K562 (cell line): Measurements from ENCODE around the gene MDC1. TPM values are rescaled to one million over a fixed set of nuclear protein-coding genes. Genes with fewer than 3 reads are reported as not detected.

ENCODE experiments used
- ARID2 ChIP-seq: fragments of 450-650 bp; IDR thresholded peaks from 2 replicates; pipeline ENCODE4 v1.6.1; 2017; ENCODE audit warnings: antibody characterized with exemption, mild to moderate bottlenecking
- BRD9 ChIP-seq: fragments of 450-650 bp; IDR thresholded peaks from 2 replicates; pipeline ENCODE4 v1.6.1; 2018; ENCODE audit warnings: low read depth; ENCODE audit not compliant: partially characterized antibody
- CBX3 ChIP-seq, 2 experiments: IDR thresholded peaks; 1 replicate in 1 of 2; 2 replicates in 1 of 2; pipeline ENCODE4 v1.6.1; 2012; ENCODE audit warnings: inconsistent platforms in 2 of 2, low read length in 2 of 2, borderline replicate concordance in 1 of 2, control low read depth in 1 of 2
- ETV6 ChIP-seq, 3 experiments: fragments of 150-350 bp in 1 of 3; sonication (generic) in 1 of 3; formaldehyde crosslinking in 1 of 3; IDR thresholded peaks; 2 replicates each; pipeline versions ENCODE4 v1.6.1 to v1.8.0; 2014 to 2022; ENCODE audit warnings: borderline replicate concordance in 2 of 3, low read depth in 2 of 3, antibody characterized with exemption in 1 of 3, low read length in 1 of 3, mild to moderate bottlenecking in 1 of 3, missing genetic modification reagents in 1 of 3
- NFATC3 ChIP-seq: fragments of 450-650 bp; IDR thresholded peaks from 2 replicates; pipeline ENCODE4 v1.6.1; 2017; ENCODE audit warnings: mild to moderate bottlenecking
- ZBTB17 ChIP-seq: fragments of 450-650 bp; formaldehyde crosslinking; IDR thresholded peaks from 2 replicates; pipeline ENCODE4 v1.4.0; 2020; ENCODE audit warnings: mild to moderate bottlenecking
- ZEB2 ChIP-seq: fragments of 450-650 bp; IDR thresholded peaks from 2 replicates; pipeline ENCODE4 v1.6.1; 2016
- ZNF140 ChIP-seq: fragments of 250-450 bp; sonication (Bioruptor Pico); IDR thresholded peaks from 2 replicates; pipeline ENCODE4 v1.8.0; 2021; ENCODE audit warnings: moderate library complexity, mild to moderate bottlenecking, inconsistent platforms
- ZNF174 ChIP-seq: fragments of 250-450 bp; sonication (Bioruptor Pico); IDR thresholded peaks from 2 replicates; pipeline ENCODE4 v1.4.0; 2020; ENCODE audit warnings: mild to moderate bottlenecking
- ZNF197 ChIP-seq: fragments of 200-800 bp; sonication (Bioruptor generic); IDR thresholded peaks from 2 replicates; pipeline ENCODE4 v1.6.1; 2016; ENCODE audit warnings: low read depth, missing genetic modification characterization, missing compliant biosample characterization
- ZNF24 ChIP-seq: fragments of 450-650 bp; IDR thresholded peaks from 2 replicates; pipeline ENCODE4 v1.6.1; 2016
- polyA plus RNA-seq, 8 experiments: library from polyadenylated mRNA; depleted of rRNA in 4 of 8; stranded (reverse) in 5 of 8; unstranded in 3 of 8; fragments of >200 nt; fragmentation: Nextera tagmentation in 2 of 8; fragmentation: Illumina TruSeq in 1 of 8; extraction: Ambion mirVana in 2 of 8; extraction: Trizol in 1 of 8; gene quantifications; 2 replicates each; pipeline versions ENCODE4 v1.2.1 to v1.2.3, GENCODE V29; 2011 to 2014; ENCODE audit warnings: inconsistent platforms in 1 of 8, missing spikeins in 1 of 8
- total RNA-seq, 7 experiments: library from RNA; depleted of rRNA in 6 of 7; stranded (reverse); fragments of >200 nt in 6 of 7; fragmentation: Illumina TruSeq in 2 of 7; extraction: Trizol in 2 of 7; gene quantifications; 2 replicates each; pipeline versions ENCODE4 v1.2.1 to v1.2.3, GENCODE V29; 2011 to 2021; ENCODE audit warnings: low replicate concordance in 1 of 7
- TF ChIP-seq, protein P1 (sequence below): sonication (generic); formaldehyde crosslinking; IDR thresholded peaks from 2 replicates; pipeline ENCODE4 v1.8.1; 2023; ENCODE audit warnings: missing genetic modification reagents, mild to moderate bottlenecking, borderline replicate concordance
- TF ChIP-seq, protein P2 (sequence below): fragments of 450-650 bp; formaldehyde crosslinking; IDR thresholded peaks from 2 replicates; pipeline ENCODE4 v1.4.0; 2022; ENCODE audit warnings: missing genetic modification characterization
- TF ChIP-seq, protein P3 (sequence below): sonication (generic); formaldehyde crosslinking; IDR thresholded peaks from 2 replicates; pipeline ENCODE4 v1.8.0; 2022; ENCODE audit warnings: mild to moderate bottlenecking, missing genetic modification reagents
- TF ChIP-seq, protein P4 (sequence below): sonication (generic); formaldehyde crosslinking; IDR thresholded peaks from 2 replicates; pipeline ENCODE4 v1.8.0; 2023; ENCODE audit warnings: mild to moderate bottlenecking, missing genetic modification reagents

The MDC1 gene
- total and polyA plus RNA-seq, 9 of the 15 experiments (the other 6 are each of a cell fraction or from before 2014, with no cell fraction given), result 8.2 to 114 (median 20.0) TPM

DNA sequence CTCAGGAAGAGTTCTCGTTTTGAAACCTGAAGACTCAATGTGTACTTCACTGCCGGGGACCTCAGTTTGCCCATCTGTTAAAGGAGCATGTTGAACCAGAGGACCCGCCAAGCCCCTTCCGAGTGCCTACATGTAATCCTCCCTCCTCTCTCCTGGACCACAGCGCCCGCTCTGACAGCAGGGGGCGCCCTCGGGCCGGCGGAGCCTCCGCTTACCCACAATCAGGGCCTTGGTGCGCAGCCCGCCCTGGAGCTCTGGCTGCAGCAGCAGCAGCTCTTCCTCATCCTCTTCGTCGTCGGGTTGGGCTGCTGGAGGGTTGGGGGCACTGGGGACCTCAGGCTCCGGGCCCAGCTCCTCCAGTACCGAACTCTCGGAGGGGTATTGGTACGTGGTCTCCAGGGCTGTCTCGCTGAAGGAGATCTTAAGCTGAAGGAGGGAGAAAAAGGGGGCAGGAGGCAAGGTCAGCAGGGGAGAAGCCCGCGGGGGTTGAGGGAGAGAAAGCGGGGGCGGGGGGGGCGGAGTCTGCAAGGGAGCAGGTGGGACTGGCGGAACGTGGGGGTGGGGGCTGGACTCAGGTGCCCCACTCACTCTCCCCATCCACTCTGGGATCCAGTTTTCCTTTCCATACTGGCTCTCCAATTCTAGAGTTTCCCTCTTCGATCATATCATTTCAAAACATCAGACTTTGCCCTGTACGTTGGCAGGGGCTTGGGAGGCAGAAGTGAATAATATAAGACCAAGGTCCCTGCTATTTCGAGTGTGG, 37.9 kb downstream of the MDC1 start (continued):
- TF ChIP-seq, protein P1, sequence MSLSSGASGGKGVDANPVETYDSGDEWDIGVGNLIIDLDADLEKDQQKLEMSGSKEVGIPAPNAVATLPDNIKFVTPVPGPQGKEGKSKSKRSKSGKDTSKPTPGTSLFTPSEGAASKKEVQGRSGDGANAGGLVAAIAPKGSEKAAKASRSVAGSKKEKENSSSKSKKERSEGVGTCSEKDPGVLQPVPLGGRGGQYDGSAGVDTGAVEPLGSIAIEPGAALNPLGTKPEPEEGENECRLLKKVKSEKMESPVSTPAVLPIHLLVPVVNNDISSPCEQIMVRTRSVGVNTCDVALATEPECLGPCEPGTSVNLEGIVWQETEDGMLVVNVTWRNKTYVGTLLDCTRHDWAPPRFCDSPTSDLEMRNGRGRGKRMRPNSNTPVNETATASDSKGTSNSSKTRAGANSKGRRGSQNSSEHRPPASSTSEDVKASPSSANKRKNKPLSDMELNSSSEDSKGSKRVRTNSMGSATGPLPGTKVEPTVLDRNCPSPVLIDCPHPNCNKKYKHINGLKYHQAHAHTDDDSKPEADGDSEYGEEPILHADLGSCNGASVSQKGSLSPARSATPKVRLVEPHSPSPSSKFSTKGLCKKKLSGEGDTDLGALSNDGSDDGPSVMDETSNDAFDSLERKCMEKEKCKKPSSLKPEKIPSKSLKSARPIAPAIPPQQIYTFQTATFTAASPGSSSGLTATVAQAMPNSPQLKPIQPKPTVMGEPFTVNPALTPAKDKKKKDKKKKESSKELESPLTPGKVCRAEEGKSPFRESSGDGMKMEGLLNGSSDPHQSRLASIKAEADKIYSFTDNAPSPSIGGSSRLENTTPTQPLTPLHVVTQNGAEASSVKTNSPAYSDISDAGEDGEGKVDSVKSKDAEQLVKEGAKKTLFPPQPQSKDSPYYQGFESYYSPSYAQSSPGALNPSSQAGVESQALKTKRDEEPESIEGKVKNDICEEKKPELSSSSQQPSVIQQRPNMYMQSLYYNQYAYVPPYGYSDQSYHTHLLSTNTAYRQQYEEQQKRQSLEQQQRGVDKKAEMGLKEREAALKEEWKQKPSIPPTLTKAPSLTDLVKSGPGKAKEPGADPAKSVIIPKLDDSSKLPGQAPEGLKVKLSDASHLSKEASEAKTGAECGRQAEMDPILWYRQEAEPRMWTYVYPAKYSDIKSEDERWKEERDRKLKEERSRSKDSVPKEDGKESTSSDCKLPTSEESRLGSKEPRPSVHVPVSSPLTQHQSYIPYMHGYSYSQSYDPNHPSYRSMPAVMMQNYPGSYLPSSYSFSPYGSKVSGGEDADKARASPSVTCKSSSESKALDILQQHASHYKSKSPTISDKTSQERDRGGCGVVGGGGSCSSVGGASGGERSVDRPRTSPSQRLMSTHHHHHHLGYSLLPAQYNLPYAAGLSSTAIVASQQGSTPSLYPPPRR, result no peak
- TF ChIP-seq NFATC3, result no peak
- TF ChIP-seq ZNF197 (CRISPR knock-in tag), result no peak
- no peak for TF ChIP-seq BRD9
- TF ChIP-seq, protein P2, sequence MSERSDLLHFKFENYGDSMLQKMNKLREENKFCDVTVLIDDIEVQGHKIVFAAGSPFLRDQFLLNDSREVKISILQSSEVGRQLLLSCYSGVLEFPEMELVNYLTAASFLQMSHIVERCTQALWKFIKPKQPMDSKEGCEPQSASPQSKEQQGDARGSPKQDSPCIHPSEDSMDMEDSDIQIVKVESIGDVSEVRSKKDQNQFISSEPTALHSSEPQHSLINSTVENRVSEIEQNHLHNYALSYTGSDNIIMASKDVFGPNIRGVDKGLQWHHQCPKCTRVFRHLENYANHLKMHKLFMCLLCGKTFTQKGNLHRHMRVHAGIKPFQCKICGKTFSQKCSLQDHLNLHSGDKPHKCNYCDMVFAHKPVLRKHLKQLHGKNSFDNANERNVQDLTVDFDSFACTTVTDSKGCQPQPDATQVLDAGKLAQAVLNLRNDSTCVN (CRISPR knock-in tag), result no peak
- TF ChIP-seq, protein P3, sequence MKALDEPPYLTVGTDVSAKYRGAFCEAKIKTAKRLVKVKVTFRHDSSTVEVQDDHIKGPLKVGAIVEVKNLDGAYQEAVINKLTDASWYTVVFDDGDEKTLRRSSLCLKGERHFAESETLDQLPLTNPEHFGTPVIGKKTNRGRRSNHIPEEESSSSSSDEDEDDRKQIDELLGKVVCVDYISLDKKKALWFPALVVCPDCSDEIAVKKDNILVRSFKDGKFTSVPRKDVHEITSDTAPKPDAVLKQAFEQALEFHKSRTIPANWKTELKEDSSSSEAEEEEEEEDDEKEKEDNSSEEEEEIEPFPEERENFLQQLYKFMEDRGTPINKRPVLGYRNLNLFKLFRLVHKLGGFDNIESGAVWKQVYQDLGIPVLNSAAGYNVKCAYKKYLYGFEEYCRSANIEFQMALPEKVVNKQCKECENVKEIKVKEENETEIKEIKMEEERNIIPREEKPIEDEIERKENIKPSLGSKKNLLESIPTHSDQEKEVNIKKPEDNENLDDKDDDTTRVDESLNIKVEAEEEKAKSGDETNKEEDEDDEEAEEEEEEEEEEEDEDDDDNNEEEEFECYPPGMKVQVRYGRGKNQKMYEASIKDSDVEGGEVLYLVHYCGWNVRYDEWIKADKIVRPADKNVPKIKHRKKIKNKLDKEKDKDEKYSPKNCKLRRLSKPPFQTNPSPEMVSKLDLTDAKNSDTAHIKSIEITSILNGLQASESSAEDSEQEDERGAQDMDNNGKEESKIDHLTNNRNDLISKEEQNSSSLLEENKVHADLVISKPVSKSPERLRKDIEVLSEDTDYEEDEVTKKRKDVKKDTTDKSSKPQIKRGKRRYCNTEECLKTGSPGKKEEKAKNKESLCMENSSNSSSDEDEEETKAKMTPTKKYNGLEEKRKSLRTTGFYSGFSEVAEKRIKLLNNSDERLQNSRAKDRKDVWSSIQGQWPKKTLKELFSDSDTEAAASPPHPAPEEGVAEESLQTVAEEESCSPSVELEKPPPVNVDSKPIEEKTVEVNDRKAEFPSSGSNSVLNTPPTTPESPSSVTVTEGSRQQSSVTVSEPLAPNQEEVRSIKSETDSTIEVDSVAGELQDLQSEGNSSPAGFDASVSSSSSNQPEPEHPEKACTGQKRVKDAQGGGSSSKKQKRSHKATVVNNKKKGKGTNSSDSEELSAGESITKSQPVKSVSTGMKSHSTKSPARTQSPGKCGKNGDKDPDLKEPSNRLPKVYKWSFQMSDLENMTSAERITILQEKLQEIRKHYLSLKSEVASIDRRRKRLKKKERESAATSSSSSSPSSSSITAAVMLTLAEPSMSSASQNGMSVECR (CRISPR knock-in tag), result 0 out of 2 replicates have a peak, but pooled peaks have one; percentile 39
- TF ChIP-seq, protein P4, sequence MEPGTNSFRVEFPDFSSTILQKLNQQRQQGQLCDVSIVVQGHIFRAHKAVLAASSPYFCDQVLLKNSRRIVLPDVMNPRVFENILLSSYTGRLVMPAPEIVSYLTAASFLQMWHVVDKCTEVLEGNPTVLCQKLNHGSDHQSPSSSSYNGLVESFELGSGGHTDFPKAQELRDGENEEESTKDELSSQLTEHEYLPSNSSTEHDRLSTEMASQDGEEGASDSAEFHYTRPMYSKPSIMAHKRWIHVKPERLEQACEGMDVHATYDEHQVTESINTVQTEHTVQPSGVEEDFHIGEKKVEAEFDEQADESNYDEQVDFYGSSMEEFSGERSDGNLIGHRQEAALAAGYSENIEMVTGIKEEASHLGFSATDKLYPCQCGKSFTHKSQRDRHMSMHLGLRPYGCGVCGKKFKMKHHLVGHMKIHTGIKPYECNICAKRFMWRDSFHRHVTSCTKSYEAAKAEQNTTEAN (CRISPR knock-in tag), result no peak
- no peak for TF ChIP-seq ZNF174 (CRISPR knock-in tag)
- peak in 1 of 2 experiments; percentile 38; a peak in 1 of 4 replicates for TF ChIP-seq ETV6 (IDR thresholded peaks at IDR 0.05; ENCODE audit: borderline replicate concordance in 1 of 2, low read depth in 2 of 2, low read length in 1 of 2)
- no peak for TF ChIP-seq ETV6 (CRISPR knock-in tag; IDR thresholded peaks at IDR 0.05; ENCODE audit: borderline replicate concordance)
- no peak for TF ChIP-seq CBX3 (IDR thresholded peaks at IDR 0.05; ENCODE audit: borderline replicate concordance in 1 of 2, low read length in 2 of 2)
- TF ChIP-seq ZEB2, result no peak
- TF ChIP-seq ARID2, result peak; percentile 99
- TF ChIP-seq ZNF140 (CRISPR knock-in tag), result no peak
- TF ChIP-seq ZBTB17 (CRISPR knock-in tag), result no peak
- TF ChIP-seq ZNF24, result peak; percentile 63; the same call in 1 of the 2 replicates
